GM18507 (cell line): ENCODE results near the gene AJM1.
"Not testable (repeated sequence)": the region's sequence is repeated elsewhere in the genome, so short reads cannot be mapped to it uniquely, and the experiment has no call there.

ENCODE experiments used
- DNase-seq: peaks from one replicate; pipeline ENCODE4 v3.0.0; 2011; ENCODE audit warnings: low read depth; ENCODE audit not compliant: insufficient read length; ENCODE audit errors: extremely low spot score
- FAIRE-seq: peaks from 2 replicates; lab custom pipeline; 2011; peaks lifted over from hg19 to GRCh38; lab: Jason Lieb, UNC

Gene AJM1

DNA sequence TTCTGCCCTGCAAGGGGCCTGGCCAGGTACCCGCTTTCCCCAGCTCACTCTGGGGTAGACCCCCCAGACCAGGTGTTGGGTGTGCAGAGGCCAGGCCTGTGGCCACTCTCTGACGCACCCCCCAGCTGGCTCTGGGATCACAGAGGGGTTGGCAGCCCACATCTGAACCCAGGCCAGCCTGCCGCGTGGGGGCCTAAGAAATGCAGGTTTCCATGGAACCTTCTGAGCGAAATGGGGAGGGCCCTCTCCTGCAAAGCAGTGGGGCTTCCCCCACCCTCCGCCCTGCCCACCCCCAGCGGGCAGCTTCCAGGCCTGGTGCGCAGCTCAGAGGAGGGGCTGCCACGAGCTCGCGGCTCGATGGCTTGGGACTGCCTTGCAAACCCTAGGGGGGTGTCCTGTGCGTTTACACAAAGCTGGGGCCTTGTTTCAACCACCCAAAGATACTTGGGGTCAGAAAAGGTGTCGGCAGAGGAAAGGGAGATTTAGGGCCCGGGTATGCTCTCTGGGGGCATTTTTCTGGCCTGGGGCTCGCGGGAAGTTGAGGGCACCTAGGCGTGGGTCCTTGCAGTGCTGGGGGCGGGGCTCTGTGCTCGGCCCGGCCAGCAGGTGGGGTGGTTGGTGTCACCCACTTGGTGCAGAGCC is 1.0 kb downstream of the AJM1 start:
- not testable (repeated sequence) for FAIRE-seq, DNase-seq

DNA sequence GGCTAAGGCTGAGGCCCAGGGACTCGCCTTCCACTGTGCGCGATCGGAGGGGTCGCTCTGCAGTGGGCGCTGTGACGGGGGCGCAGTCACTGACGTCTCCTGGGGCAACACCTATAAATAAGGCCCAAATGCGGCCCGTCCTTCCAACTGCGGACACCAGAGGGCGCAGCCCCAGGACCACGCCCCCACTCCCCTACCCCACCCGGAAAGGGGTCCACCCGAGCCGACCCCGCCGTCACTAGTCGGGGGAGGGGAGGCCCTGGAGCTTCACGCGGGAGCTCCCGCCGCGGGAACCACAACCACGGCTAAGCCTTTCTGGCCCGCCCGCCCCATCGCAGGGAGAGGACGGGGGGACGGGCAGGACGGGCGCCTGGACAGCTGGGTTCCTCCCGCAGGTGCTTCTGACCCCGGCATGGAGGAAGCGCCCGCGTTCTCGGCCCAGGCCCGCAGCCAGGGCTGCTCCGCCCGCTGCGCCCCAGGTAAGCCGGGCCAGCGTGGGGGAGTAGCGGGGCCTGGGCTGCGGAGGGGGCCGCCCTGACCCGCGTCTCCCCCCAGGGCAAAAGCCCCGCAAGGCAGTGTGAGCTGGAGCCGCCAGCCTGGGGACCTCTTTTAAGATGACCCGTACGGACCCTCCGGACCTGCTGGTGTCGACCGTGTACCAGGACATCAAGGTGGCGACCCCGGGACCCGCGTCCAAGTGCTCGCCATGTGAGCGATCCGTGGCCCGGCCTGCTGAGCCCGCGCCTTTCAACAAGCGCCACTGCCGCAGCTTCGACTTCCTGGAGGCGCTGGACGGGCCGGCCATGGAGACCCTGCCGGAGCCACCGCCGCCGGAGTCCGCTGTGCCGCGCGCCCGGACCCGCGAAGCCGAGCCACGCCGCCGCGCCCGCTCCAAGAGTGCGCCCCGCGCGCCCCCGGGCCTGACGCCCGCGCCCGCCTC is 1.8 kb downstream of the AJM1 start:
- DNase-seq, FAIRE-seq: not testable (repeated sequence)

DNA sequence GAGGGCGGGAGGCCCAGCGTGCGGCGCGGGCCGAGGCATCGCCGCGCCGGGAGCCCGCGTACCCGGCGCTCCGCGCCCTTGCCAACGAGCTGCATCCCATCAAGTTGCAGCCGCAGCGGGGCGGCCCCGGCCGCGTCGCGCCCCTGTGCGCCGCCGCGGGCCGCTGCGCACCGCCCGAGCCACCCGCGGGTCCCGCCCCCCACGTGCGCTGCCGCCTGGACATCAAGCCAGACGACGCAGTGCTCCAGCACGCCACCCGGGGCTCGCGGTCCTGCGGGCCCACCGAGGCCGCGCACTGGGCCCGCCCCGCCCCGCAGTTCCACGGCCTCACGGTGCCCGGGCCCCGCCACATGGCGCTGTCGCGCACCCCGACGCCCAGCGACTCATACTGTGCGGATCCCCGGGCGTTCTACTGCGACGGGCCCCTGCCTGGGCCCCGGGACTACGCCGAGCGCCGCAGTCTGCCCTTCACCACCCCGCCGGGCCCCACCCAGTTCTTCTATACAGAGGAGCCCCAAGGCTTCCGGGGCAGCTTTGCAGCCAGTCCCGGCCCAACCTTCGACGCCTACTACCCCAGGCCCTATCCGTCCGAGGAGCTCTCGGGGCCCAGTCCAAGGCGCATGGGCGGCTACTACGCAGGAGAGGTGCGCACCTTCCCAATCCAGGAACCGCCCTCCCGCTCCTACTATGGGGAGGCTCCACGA is 2.6 kb downstream of the AJM1 start:
- DNase-seq (no peak), FAIRE-seq (no peak)

DNA sequence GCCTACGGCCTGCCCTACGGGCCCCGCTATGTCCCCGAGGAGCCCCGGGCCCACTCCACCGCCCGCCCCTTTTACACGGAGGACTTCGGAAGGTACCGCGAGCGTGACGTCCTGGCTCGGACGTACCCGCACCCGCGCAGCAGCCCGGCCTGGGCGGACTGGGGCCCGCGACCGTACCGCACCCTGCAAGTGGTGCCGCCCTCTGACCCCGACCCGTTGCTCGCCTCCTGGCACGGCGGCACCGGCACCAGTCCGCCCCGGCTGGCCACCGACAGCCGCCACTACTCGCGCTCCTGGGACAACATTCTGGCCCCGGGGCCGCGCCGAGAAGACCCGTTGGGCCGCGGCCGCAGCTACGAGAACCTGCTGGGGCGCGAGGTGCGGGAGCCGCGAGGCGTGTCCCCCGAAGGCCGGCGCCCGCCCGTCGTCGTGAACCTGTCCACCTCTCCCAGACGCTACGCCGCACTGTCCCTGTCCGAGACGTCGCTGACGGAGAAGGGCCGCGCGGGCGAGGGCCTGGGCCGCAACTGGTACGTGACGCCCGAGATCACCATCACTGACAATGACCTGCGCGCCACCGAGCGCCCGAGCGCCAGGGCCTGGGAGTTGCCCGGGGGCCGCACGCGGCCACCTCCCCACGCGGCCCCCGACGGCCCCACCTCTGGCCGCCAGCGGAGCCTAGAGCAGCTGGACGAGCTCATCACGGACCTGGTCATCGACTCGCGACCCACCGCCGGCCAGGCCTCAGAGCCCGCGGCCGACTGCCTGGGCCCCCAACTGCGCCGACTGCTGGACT is 3.4 kb downstream of the AJM1 start:
- DNase-seq (no peak), FAIRE-seq (no peak)

DNA sequence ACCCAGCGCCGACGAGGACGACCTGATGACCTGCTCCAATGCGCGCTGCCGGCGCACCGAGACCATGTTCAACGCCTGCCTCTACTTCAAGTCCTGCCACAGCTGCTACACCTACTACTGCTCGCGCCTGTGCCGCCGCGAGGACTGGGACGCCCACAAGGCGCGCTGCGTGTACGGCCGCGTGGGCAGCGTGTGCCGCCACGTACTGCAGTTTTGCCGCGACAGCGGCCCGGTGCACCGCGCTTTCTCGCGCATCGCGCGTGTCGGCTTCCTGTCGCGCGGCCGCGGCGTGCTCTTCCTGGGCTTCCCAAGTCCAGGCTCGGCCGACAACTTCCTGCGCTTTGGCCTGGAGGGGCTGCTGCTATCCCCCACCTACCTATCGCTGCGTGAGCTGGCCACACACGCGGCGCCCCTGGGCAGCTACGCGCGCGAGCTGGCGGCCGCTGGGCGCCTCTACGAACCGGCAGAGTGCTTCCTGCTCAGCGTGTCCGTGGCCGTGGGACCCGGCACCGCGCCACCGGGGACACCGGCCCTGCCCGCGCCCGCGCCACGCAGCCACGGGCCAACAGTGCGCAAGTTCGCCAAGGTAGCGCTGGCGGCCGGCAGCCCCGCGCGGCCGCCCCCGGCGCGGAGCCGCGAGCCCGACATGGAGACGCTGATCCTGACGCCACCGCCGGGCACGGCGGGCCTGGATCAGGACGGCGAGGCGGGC is 4.3 kb downstream of the AJM1 start:
- FAIRE-seq (no peak), DNase-seq (no peak)

DNA sequence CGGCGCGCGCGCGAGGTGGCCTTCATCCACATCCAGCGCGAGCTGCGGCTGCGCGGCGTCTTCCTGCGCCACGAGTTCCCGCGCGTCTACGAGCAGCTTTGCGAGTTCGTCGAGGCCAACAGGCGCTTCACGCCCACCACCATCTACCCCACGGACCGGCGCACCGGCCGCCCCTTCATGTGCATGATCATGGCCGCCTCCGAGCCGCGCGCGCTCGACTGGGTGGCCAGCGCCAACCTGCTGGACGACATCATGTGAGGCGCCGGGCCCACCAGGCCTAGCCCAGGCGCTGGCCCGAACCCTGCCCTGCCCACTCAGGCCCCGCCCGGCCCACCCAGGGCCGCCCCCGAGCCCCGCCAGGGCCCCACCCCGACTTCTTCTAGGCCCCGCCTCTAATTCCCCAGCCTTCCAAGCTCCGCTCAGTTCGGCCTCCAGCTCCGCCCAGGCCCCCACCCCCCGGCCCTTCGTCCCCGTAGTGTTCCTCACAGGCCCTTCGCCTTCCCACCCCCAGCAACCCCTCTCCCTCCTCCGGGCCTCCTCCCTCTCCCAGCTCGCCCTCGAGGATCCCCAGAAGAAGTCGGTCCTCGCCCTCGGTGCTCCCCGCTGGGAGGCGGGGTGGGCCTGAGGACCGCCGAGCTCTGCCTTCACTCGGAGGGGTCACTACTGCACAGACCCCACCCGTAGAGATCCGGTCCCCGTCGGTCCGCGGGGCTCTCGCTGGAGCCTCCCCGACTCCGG is 5.0 kb downstream of the AJM1 start:
- FAIRE-seq (no peak), DNase-seq (no peak)

DNA sequence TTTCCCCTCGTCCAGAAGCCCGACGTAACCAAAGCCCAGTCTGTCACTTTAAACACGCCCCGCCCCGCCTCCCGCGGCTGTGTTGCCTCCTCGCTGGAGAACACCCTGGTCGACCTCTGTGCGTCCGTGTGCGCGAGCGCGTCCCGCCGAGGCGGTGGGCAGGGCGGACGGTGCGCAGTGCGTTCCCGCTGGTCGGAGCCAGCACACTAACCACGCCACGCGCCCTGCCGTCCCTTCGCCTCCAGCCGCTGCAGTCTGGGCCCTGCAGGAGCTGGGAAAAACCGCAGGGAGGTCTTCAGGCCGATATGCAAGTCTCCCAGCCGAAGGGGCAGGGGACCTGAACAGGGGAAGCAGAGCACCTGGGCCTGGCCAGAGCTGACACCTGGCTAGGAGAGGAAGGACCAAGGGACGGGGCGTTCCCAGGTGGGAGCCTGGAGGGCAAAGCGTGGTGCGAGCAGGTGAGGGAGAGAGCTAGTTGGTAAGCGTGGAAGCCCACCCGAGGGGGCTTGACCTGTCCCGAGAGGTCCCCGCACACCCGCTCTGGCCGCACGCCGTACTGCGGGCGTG is 5.6 kb downstream of the AJM1 start:
- FAIRE-seq, result peak; percentile 79
- peak; percentile 38 for DNase-seq

DNA sequence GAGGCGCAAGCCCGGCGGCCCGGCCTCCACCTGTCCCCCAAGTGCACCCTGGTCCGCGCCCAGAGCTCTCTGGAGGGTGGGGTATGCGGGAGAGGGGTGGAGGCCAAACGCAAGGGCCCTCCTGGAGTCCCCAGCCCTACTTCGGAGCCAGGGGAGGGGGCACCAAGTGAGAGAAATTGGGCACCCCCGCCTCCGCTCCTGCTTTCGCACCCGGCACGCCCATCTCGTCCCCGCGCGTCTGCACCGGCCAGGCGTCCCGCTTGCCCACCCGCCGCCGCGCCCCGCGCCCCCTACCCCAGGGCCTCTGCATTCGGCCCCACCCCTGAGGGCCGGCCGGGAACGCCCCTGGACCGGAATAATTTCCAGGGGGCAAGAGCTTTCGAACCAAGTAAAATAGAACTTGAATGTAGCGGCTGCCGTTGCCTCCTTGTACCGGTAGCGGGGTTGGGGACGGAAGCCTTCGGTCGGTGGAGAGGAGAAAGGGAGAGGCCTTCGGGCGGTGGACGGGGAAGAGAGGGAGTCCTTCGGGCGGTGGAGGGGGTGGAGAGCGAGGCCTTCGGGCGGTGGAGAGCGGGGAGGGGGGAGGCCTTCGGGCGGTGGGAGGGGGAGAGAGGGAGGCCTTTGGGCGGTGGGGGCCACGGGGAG is 6.2 kb downstream of the AJM1 start:
- FAIRE-seq (no peak), DNase-seq (no peak)

DNA sequence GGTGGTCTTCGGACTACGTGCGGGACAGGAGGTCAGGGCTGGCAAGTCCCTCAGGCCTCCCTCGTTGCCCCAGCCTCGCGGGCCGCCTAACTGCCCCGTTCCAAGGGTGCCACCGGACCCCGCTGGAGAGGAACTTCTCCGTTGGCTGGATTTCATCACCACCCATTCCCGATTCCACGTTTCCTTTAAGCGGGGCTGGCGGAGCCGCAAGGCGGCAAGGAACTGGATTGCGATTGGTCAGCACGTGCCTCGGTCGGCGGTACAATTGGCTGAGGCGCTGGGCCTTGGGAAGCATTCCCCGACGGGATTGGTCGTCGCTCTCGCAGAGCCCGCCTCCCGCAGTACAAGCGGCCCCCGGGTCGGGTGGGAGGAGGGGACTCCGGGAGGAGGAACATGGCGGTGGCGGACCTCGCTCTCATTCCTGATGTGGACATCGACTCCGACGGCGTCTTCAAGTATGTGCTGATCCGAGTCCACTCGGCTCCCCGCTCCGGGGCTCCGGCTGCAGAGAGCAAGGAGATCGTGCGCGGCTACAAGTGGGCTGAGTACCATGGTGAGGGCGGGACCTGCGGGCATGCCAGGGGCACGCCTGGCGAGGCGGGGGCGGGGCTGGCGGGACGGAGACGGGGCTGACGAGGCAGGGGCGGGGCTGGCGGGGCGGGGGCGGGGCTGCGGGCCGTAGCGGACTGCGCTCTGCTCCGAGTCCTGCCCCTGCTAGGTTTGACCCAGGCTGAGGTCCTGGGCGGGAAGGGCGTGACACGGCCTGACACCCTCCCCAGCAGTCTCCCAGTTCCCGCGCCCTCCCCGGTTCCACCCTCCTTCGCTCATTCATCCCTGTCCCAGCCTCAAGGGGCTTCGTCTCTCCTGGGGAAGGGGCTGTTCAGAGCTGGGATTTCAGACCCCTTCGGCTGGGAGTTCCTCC is 7.0 kb downstream of the AJM1 start, which contains the start of gene PHPT1:
TSS of gene PHPT1 (plus strand) at position 372 of the 922 bp plus-strand sequence. CDS start at position 394, 22 bp downstream.
- peak; percentile 99 for DNase-seq
- peak; percentile 100 for FAIRE-seq

DNA sequence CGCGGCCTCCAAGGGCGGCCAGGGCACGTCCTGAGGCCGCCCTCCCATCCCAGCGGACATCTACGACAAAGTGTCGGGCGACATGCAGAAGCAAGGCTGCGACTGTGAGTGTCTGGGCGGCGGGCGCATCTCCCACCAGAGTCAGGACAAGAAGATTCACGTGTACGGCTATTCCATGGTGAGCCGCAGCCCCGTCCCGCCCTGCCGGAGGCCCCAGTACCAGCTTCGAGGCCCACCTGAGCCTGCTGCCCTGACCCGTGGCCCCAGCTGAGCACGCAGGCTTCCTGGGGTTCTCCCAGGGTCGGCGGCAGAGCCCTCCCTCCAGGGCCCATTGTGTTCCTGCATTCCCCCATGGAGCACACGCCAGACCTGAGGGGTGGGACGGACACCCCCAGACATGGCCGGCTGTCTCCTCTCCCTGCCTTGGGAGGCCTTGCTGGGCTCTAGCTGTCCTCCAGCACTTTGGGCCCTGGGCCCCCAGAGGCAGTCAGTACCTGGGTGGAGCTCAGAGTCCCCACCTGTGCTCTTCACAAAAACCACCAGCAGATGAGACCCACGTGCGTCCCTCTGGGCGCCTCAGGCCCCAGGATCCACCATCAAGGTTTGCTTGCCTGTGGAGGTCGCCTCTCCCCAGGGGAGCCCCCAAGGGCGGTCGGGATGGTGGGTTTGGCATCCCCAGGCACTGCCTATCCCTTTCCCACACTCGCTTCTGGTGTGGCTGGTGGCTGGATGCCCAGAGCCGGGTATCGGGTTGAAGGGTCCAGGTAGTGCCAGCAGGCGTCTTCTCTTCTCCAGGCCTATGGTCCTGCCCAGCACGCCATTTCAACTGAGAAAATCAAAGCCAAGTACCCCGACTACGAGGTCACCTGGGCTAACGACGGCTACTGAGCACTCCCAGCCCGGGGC is 7.9 kb downstream of the AJM1 start:
- FAIRE-seq, result no peak
- no peak for DNase-seq

DNA sequence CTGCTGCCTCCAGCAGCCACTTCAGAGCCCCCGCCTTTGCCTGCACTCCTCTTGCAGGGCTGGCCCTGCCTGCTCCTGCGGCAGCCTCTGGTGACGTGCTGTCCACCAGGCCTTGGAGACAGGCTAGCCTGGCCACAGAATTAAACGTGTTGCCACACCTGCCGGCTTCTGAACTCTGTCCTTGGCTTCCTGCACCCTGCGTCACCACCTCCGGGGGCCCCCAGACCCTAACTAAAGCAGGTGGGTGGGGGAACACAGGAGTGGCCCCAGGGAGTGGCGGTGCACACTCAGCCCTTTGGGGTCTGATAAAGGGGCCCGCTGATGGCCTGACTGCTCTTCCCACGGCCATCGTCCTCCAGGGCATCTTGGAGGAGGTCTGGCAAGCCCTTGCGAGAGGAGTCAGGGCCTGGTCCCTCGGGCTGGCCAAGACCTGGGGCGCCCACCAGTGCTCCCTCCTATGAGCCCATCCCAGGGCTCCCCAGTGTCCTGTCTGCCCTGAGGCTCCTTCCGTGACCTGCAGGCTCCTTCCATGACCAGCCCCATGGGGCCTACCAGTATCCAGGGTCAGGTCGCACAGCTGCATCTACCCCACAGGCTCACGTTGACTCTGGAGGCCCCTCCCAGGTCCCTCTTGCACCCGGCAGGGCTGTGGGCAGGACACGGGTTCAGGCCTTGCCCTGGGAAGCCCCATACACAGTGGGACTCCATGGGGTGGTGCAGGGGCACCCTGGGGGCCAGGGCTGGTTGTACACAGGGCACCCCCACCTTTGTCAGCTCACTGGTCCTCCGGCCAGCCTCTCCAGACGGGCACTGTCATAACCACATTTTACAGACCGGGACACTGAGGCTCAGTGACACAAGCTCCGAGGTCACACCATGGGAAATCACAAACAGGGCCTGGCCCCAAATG is 8.8 kb downstream of the AJM1 start:
- DNase-seq (no peak), FAIRE-seq (no peak)

DNA sequence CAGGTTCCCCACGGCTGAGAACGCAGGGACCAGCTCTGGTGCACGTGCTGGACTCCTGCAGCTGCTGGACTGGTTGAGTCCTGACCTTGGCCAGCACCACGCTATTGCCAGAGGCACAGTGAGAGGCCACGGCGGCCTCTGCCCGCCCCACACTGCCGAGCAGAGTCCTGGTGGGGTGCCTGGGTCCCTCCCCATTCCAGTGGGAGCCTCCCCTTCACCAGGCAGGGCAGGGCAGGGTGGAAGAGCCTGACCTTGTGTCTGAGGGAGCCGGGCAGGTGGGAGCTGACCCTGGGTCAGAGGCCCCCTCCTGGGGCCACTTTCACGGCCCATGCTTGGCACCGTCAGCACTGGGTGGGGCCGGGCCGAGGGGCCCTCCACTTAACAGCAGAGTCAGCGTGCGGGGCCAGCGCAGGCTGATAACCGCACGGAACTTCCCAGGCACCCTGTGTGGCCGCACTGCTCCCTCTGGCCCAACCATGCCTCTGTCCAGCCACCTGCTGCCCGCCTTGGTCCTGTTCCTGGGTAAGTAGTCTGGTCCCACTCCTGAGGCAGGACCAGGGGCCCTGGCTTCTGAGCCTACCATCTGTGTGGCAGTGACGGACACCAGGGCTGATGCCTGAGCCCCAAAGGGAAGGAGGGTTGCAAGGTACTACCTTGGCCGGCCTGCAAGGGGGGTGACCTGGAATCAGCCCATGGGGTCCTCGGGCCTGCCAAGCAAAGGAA is 9.8 kb downstream of the AJM1 start, which contains the start of gene MAMDC4:
TSS of gene MAMDC4 (plus strand) at position 406 of the 723 bp plus-strand sequence. CDS start at position 477, 71 bp downstream.
- DNase-seq (no peak), FAIRE-seq (no peak)

DNA sequence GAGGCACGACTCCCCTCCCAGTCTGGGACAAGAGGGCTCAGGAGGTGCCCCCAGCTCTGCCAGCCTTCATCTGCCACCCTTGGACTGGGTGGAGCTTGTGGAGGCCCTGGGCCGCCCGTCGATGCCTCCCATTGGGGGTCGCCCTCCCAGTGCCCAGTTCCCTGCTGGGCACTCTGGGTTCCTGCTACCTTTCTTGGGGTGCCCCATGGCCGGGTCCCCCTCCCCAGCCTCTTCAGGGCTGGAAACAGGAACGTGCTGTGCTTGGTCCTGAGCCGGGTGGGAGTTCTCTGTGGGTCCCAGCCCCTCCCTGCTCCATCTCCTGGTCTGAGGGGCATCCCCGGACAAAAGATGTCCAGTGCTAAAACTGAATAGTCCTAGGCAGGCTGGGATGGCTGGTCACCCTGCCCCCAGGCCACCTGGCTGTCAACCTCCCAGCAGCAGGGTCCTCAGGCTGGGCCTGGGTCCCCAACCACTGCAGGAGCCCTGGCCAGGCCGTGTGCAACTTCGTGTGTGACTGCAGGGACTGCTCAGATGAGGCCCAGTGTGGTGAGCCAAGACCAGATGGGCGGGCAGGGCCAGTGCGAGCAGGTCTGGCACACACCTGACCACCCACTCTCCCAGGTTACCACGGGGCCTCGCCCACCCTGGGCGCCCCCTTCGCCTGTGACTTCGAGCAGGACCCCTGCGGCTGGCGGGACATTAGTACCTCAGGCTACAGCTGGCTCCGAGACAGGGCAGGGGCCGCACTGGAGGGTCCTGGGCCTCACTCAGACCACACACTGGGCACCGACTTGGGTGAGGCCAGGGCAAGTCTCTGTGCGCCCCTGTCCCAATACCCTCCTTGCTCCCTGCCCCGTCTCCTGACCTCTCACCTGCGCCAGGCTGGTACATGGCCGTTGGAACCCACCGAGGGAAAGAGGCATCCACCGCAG is 10.7 kb downstream of the AJM1 start:
- DNase-seq, result no peak
- no peak for FAIRE-seq
